ENCODE data around the gene DENND2A. TPM values are rescaled to one million over a fixed set of nuclear protein-coding genes. Genes with fewer than 3 reads are reported as not detected.

DENND2A gene
- total and polyA plus RNA-seq, 10 of the 15 experiments (the other 5 are each of a cell fraction or from before 2014, with no cell fraction given): 0.01 TPM; not detected in 9

DNA sequence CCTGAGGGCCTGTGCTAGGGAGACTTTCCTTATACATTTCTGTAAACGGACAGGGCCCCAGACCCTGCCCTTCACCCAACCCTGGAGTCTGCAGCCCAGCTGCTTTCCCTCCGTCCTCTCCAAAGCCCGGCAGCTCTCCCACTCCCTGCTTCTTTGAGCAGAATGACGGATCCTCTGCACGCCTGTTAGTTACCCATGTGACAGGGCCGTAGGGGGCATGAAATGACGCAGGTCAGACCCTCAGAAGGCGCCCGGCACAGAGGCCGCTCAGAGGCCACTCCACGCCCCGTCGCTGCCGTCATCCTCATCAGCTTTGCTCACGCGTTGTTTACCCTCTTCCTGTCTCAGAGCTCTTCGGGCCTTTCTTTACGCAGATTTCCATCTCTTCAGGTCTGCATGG, 101.2 kb downstream of the DENND2A start (continued):
- TF ChIP-seq MYB (IDR thresholded peaks at IDR 0.05; ENCODE audit: borderline replicate concordance, low read depth, low read length): no peak
- TF ChIP-seq, protein P1, sequence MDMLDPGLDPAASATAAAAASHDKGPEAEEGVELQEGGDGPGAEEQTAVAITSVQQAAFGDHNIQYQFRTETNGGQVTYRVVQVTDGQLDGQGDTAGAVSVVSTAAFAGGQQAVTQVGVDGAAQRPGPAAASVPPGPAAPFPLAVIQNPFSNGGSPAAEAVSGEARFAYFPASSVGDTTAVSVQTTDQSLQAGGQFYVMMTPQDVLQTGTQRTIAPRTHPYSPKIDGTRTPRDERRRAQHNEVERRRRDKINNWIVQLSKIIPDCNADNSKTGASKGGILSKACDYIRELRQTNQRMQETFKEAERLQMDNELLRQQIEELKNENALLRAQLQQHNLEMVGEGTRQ (IDR thresholded peaks at IDR 0.05; ENCODE audit: borderline replicate concordance, low read depth, low read length): no peak
- no peak for TF ChIP-seq GABPA (IDR thresholded peaks at IDR 0.05; ENCODE audit: low read depth)
- no peak for TF ChIP-seq KLF5 (IDR thresholded peaks at IDR 0.05; ENCODE audit: partially characterized antibody)
- no peak for TF ChIP-seq NFXL1 (IDR thresholded peaks at IDR 0.05; ENCODE audit: borderline replicate concordance)
- TF ChIP-seq CREB1 (IDR thresholded peaks at IDR 0.05; ENCODE audit: low read depth): no peak
- TF ChIP-seq IKZF1 (conservative IDR thresholded peaks at IDR 0.05): no peak
- TF ChIP-seq, protein P2, sequence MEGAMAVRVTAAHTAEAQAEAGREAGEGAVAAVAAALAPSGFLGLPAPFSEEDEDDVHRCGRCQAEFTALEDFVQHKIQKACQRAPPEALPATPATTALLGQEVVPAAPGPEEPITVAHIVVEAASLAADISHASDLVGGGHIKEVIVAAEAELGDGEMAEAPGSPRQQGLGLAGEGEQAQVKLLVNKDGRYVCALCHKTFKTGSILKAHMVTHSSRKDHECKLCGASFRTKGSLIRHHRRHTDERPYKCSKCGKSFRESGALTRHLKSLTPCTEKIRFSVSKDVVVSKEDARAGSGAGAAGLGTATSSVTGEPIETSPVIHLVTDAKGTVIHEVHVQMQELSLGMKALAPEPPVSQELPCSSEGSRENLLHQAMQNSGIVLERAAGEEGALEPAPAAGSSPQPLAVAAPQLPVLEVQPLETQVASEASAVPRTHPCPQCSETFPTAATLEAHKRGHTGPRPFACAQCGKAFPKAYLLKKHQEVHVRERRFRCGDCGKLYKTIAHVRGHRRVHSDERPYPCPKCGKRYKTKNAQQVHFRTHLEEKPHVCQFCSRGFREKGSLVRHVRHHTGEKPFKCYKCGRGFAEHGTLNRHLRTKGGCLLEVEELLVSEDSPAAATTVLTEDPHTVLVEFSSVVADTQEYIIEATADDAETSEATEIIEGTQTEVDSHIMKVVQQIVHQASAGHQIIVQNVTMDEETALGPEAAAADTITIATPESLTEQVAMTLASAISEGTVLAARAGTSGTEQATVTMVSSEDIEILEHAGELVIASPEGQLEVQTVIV (IDR thresholded peaks at IDR 0.05; ENCODE audit: borderline replicate concordance, partially characterized antibody): no peak
- TF ChIP-seq TAF1 (IDR thresholded peaks at IDR 0.05; ENCODE audit: borderline replicate concordance, low read depth, low read length): no peak

DNA sequence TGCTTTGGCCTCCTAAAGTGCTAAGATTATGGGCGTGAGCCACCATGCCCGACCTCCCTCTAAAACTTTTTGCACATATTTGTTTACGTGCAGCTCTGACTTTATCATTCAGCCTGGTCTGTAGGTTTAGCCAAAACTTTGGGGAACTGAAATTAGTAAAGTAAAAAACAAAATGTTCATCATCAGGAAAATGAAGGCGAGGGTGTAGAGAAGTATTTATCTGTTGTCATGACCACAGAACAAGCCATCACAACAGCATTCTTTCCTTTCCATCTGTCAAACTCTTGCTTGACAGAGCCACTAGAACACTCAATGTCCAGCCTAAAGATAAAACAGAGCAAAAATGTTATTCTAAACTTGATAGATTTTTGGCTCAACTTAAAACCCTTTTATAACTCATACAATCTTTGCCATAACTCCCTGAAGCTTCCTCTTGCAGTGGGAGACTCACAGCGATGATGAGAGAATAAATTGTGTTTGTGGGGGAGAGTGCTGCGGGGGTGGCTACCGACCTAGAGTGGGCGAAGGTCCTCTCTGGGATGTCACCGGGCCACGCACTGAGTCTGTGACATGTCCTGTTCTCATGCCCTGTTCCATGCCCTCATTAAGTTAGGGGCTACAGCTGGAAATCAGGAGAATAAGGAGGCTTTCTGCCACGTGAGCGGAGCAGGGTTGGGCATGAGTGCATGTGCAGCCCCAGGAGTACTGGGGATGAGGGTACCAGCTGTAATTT, 102.7 kb downstream of the DENND2A start:
- DNase-seq (ENCODE audit: low read depth, low spot score): no peak
- H3K4me3 ChIP-seq: no peak overlapping the region
- H4K20me1 ChIP-seq (ENCODE audit: control insufficient read depth, insufficient read depth): no peaks in the 10 kb centered on the region
- ChIA-PET CTCF (interaction anchor here (1.2 kb wide), 1 partner anchor 20 kb away, joined by 3 read pairs; no protein-coding TSS in a partner anchor), POLR2A (no interaction called here), RAD21 (ENCODE audit: unreplicated experiment) (no interaction called here), SMC1A (ENCODE audit: uncharacterized antibody, unreplicated experiment) (no interaction called here)
- no peak overlapping the region for H2AFZ ChIP-seq (ENCODE audit: control insufficient read depth, low read depth, low read length)
- TF ChIP-seq SPI1 (IDR thresholded peaks at IDR 0.05; ENCODE audit: borderline replicate concordance, insufficient read depth, low read depth, low read length) (peak; percentile 59; the same call in 1 of the 2 replicates), POU2F2 (IDR thresholded peaks at IDR 0.05; ENCODE audit: borderline replicate concordance, low read depth, low read length) (no peak), BMI1 (IDR thresholded peaks at IDR 0.05; ENCODE audit: borderline replicate concordance) (peak; percentile 60; the same call in 1 of the 2 replicates)
- no peak overlapping the region for H3K9ac ChIP-seq (ENCODE audit: control insufficient read depth, insufficient read depth, low read length)
- no peaks in the 10 kb centered on the region for H3K4me1 ChIP-seq (ENCODE audit: control insufficient read depth, insufficient read depth, low read length)
- H3K4me2 ChIP-seq (ENCODE audit: control insufficient read depth, insufficient read depth): no peak overlapping the region
- H3K27me3 ChIP-seq (replicated peaks in 1 of 2; ENCODE audit: control insufficient read depth in 2 of 2, insufficient read depth in 2 of 2, low read length in 1 of 2): no peaks in the 10 kb centered on the region; a peak in 1 of 4 replicates
- H3K9me3 ChIP-seq (replicated peaks; ENCODE audit: control insufficient read depth, insufficient read depth, low read length): no peaks in the 10 kb centered on the region
- ATAC-seq: peak; percentile 41
- BruUV-seq (replicated peaks): no TSS peak
- FAIRE-seq: no peak
- in situ Hi-C loops (cut with MboI): no loop called here
- intact Hi-C loops (cut with micrococcal nuclease; ENCODE audit: unreplicated experiment): no loop called here
- 39% methylated on average over 12 of the region's 12 CpGs for WGBS (ENCODE audit: insufficient coverage, insufficient replicate concordance, low lambda C conversion rate, missing lambda C conversion rate)
- no peak overlapping the region for H3K27ac ChIP-seq (ENCODE audit: control insufficient read depth, insufficient read depth)
- no peaks in the 10 kb centered on the region for H3K79me2 ChIP-seq (ENCODE audit: control insufficient read depth, insufficient read depth, low read length)
- no peaks in the 10 kb centered on the region for H3K36me3 ChIP-seq (ENCODE audit: control insufficient read depth in 2 of 2, insufficient read depth in 2 of 2, low read length in 1 of 2)

All from GM12878 (cell line).